Cardiac fibroblast (primary cell): ENCODE data around the gene SLC8A1.
"Not testable (repeated sequence)": the region's sequence is repeated elsewhere in the genome, so short reads cannot be mapped to it uniquely, and the experiment has no call there.

Source experiments
- DNase-seq, 2 donors: peaks; one replicate each; pipeline versions ENCODE4 v3.0.0 to v3.0.0-alpha.2; 2010; ENCODE audit warnings: low read depth in 2 of 2
- H3K4me3 ChIP-seq, 2 donors: replicated peaks in 1 of 2; 1 replicate in 1 of 2; 2 replicates in 1 of 2; pipeline ENCODE4 v1.5.1; 2011; ENCODE audit warnings: low read depth in 2 of 2, low read length in 2 of 2, mild to moderate bottlenecking in 2 of 2, moderate library complexity in 1 of 2
- TF ChIP-seq, protein P1 (sequence below): IDR thresholded peaks from one replicate; pipeline ENCODE4 v1.5.1; 2011; ENCODE audit warnings: low read depth, mild to moderate bottlenecking, low read length, inconsistent platforms

The SLC8A1 gene

DNA sequence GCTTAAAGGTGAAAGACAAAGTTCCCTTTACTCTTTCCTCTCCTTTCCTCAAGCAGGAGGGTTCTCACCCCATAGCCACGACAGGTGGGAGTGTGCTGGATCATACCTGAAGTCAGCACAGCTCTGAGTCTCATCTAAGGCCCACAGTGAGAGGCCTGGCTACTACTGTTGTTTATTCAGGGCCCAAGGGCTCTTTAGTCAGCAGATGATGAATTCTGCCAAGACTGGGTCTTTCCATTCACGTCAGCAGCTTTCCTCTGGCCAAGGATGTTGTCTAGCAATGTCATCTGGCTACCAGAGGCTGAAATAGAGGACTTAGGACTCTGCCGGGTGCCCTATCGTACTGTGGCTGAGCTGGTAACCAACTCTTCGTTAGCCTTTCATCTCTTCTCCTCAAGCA is 364.5 kb downstream of the SLC8A1 start:
- DNase-seq = peak in 1 of 2 donors; percentile 58
- no peak overlapping the region for H3K4me3 ChIP-seq
- TF ChIP-seq, protein P1, sequence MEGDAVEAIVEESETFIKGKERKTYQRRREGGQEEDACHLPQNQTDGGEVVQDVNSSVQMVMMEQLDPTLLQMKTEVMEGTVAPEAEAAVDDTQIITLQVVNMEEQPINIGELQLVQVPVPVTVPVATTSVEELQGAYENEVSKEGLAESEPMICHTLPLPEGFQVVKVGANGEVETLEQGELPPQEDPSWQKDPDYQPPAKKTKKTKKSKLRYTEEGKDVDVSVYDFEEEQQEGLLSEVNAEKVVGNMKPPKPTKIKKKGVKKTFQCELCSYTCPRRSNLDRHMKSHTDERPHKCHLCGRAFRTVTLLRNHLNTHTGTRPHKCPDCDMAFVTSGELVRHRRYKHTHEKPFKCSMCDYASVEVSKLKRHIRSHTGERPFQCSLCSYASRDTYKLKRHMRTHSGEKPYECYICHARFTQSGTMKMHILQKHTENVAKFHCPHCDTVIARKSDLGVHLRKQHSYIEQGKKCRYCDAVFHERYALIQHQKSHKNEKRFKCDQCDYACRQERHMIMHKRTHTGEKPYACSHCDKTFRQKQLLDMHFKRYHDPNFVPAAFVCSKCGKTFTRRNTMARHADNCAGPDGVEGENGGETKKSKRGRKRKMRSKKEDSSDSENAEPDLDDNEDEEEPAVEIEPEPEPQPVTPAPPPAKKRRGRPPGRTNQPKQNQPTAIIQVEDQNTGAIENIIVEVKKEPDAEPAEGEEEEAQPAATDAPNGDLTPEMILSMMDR = no peak

DNA sequence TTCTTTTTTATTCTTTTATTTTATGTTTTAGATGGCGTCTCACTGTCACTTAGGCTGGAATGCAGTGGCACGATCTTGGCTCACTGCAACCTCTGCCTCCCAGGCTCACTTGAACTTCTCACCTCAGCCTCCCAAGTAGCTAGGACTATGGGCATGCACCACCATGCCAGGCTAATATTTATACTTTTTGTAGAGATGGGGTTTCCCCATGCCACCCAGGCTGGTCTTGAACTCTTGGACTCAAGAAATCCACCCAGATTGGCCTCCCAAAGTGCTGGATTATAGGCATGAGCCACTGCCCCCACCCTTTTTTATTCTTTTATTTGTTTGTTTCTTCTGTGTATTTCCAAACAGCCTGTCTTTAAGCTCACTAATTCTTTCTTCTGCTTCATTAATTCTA is 366.1 kb downstream of the SLC8A1 start:
- DNase-seq = no peak
- H3K4me3 ChIP-seq = no peak overlapping the region
- TF ChIP-seq, protein P1 = no peak

DNA sequence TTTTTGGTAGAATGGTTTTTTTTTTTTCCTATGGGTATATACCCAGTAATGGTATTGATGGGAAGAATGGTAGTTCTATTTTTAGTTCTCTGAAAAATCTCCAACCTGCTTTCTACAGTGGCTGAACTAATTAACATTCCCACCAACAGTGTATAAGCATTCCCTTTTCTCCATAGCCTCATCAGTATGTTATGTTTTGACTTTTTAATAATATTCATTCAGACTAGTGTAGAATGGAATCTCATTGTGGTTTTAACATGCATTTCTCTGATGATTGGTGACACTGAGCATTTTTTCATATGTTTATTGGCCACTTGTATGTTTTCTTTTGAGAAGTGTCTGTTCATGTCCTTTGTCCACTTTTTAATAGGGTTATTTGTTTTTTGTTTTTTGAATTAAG is 378.6 kb downstream of the SLC8A1 start:
- H3K4me3 ChIP-seq = not testable (repeated sequence)
- peak in 1 of 2 donors; percentile 23 for DNase-seq

DNA sequence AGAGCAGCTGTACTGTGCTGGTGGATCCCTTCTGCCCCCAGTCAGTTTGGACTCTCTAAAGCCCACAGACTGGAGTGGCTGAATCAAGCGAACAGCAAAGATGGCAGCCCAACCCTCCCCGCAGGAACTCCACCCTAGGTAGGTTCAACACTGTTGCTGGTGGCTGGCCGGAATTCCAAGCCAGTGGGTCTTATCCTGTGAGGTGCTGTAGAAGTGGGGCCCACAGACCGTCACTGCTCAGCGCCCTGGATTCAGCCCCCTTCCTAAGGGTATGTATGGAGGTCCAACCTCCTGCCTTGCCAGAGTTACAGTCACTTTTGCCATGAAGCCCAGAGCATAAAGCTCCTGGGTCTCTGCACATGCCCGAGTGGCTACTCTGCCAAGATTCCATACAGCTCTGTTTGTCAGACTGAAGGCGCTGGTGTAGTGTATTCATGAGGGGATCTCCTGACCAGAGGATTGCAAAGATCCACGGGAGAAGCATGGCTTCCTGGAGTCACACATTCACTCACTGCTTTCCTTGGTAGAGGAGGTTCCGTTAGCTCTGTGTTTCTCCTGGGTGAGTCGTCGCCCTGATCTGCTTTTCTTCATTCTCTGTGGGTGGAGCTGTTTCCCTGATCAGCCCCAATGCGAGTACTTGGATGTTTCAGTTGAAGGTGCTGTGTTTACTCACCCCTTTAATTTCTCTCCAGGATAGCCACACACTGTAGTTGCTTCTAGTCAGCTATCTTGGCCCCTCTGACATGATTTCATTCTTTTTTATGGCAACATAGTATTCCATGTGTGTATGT is 379.3 kb downstream of the SLC8A1 start:
- TF ChIP-seq, protein P1 = no peak
- no peak for DNase-seq
- no peak overlapping the region for H3K4me3 ChIP-seq

DNA sequence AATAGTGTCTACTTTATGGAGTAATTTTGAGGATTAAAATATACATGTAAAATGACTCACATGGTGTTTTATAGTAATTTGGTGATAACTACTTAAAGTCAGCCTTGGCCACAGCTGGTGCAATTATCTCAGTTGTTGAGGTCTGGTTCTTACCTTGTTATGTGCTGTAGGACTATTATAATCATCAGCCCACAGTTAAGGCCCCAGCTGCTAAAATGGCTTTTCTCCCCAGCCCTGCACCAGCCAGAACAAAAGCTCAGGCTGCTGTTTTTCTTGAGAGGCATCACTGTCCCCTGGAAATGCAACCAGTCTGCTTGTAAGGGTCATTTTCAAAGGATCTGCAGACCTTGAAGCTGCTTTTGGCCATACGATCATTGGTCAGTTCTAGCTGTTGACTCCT is 389.5 kb downstream of the SLC8A1 start:
- DNase-seq = no peak
- TF ChIP-seq, protein P1 = no peak
- H3K4me3 ChIP-seq = no peak overlapping the region

DNA sequence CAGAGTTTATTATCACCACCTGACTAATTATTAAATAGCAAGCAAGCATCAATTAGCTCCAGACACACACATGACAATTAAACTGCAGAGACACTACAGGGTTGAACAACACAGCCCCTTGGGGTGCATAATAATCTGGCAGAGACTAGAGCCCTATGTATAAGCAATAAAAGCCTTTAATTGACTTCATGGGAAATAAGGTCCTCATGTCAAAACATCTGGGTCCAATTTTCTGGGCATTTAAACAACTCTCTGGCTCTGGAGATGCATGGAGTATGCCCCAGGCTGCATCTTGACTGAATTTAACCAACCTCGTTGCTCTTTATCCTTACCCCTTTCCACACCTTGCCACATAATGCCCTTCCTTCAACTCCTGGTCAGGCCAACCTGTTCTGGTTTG is 402.1 kb downstream of the SLC8A1 start:
- no peak overlapping the region for H3K4me3 ChIP-seq
- DNase-seq = no peak
- TF ChIP-seq, protein P1 = no peak

DNA sequence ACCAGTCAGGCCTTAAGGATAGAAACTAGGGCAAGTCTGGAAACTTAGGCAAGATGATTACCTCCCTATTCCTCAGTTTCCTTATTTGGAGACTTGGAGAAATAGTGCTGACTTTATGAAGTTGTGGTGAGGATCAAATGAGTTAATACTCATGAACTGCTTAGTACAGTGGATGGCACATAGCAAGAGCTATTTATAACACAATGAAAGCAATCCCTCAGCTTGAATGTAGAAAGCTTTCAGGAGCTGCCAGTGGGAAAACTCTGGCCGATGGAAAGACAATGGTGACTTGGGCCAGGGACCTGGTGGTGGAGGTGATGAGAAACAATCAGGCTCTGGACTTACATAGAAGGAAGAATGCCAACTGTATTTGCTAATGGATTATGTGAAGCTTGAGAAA is 403.4 kb downstream of the SLC8A1 start:
- TF ChIP-seq, protein P1 = no peak
- H3K4me3 ChIP-seq = no peak overlapping the region
- no peak for DNase-seq
